Coronary artery (tissue), 2 donors: ENCODE results near the gene SUN1.

Experiments
- DNase-seq: peaks from one replicate; pipeline ENCODE4 v3.0.0-alpha.2; 2017; ENCODE audit warnings: low spot score
- H3K27ac ChIP-seq, 2 donors: fragments of 200-600 bp; sonication (generic); one replicate each; pipeline ENCODE4 v1.5.1; 2016 to 2019
- H3K4me3 ChIP-seq: fragments of 200-600 bp; sonication (generic); 2 replicates; pipeline ENCODE4 v1.5.1; 2016; ENCODE audit warnings: mild to moderate bottlenecking, moderate library complexity
- CTCF ChIP-seq: fragments of 200-600 bp; sonication (generic); IDR thresholded peaks from one replicate; pipeline ENCODE4 v1.5.1; 2019; ENCODE audit warnings: antibody characterized with exemption

The SUN1 gene

GRCh38 chr7:873367-874002 lies 41.2 kb downstream of the SUN1 start:
- H3K4me3 ChIP-seq, result no peak overlapping the region
- peak; percentile 85 for DNase-seq
- peak; percentile 85 for TF ChIP-seq CTCF
- H3K27ac ChIP-seq, result peak overlapping the region; percentile 34 to 68

- no peak for TF ChIP-seq CTCF
- DNase-seq, result no peak
- Histone ChIP-seq H3K4me3 (no peak overlapping the region), H3K27ac (peak overlapping the region; percentile 34 to 68)
Observed at GRCh38 chr7:874031-874749, 41.9 kb downstream of the SUN1 start.

GRCh38 chr7:875051-875450 lies 42.8 kb downstream of the SUN1 start:
- Histone ChIP-seq H3K4me3 (no peak overlapping the region), H3K27ac (peak overlapping the region in 1 of 2 donors; percentile 51)
- no peak for TF ChIP-seq CTCF
- no peak for DNase-seq

- TF ChIP-seq CTCF, result no peak
- peak; percentile 83 for DNase-seq
- Histone ChIP-seq H3K27ac (peak overlapping the region; percentile 51 to 89), H3K4me3 (peak overlapping the region; percentile 70)
Observed at GRCh38 chr7:875476-876076, 43.3 kb downstream of the SUN1 start.

- H3K4me3 ChIP-seq, result peak within 1 kb of the TSS; percentile 75
- H3K27ac ChIP-seq, result peak within 1 kb of the TSS; percentile 66 to 90
- peak; percentile 95 for DNase-seq
- TF ChIP-seq CTCF, result no peak
Observed at GRCh38 chr7:876077-876971, 44.0 kb downstream of the SUN1 start, which contains the start of gene GET4. Gene GET4, plus strand, starts transcription at chr7:876554. Its CDS starts 92 bp downstream, at chr7:876646.

- Histone ChIP-seq H3K27ac (peak overlapping the region; percentile 66 to 90), H3K4me3 (peak overlapping the region; percentile 75)
- no peak for TF ChIP-seq CTCF
- peak; percentile 84 for DNase-seq
Observed at GRCh38 chr7:876972-877311, 44.7 kb downstream of the SUN1 start.
